HUES48 (cell line): ENCODE measurements around the gene HEATR5B.
"Not testable (repeated sequence)": the region's sequence is repeated elsewhere in the genome, so short reads cannot be mapped to it uniquely, and the experiment has no call there.

Source experiments
- H3K27ac ChIP-seq: one replicate; pipeline ENCODE4 v1.7.0; 2013; ENCODE audit warnings: low read depth, low read length, inconsistent platforms
- H3K27me3 ChIP-seq: 2 replicates; pipeline ENCODE4 v1.6.1; 2013; ENCODE audit warnings: mild to moderate bottlenecking, low read length; ENCODE audit not compliant: control insufficient read depth, insufficient read depth
- H3K36me3 ChIP-seq: 2 replicates; pipeline ENCODE4 v1.6.1; 2013; ENCODE audit warnings: low read length; ENCODE audit not compliant: control insufficient read depth, insufficient read depth
- H3K4me1 ChIP-seq: 2 replicates; pipeline ENCODE4 v1.6.1; 2013; ENCODE audit warnings: mild to moderate bottlenecking, low read length; ENCODE audit not compliant: control insufficient read depth, insufficient read depth
- H3K4me3 ChIP-seq: 2 replicates; pipeline ENCODE4 v1.5.1; 2013; ENCODE audit warnings: mild to moderate bottlenecking, low read depth, low read length
- H3K9ac ChIP-seq: 2 replicates; pipeline ENCODE4 v1.6.1; 2013; ENCODE audit warnings: mild to moderate bottlenecking, low read depth, low read length, moderate library complexity
- H3K9me3 ChIP-seq: 2 replicates; pipeline ENCODE4 v1.6.1; 2013; ENCODE audit warnings: low read length; ENCODE audit not compliant: control insufficient read depth, insufficient read depth

The HEATR5B gene

DNA sequence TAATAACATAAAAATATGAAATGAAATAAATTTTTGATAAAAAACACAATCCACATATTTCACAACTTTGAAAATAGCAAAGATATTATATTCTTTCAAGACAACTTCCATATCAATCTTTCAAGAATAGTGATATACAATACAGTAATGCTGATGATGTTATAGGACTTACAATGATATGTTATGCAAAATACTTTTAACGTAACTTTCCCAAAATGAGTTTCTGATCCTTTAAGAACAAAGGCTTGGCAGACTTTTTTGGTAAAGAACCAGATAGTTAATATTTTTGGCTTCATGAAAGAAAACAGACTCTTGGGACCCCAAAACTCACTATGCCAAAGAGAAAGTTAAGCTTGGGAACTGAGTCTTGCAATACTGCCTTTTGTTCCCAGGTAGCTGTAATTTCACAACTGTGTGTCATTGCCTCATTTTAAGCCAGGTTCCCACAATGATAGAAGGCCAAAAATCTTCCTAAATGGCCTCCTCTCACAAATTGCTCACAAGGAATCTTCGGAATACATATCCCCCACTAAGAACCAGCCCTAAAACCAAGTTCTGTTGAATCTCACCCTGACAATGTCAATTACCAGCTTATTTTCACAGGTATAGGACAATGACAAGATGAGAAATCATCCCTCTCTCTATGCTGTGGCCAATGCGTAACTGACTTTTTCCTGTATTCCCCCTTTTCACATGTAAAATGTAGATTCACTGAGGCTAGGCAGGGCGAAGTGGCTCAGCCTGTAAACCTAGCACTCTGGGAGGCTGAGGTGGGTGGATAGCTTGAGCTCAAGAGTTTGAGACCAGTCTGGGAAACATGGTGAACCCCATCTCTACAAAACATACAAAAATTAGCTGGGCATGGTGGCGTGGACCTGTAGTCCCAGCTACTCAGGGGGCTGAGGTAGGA, 63.0 kb downstream of the HEATR5B start:
- Histone ChIP-seq H3K27ac (no peak overlapping the region), H3K4me1 (peaks cover 11% of the 10 kb centered on the region), H3K9me3 (no peaks in the 10 kb centered on the region), H3K36me3 (peaks cover 20% of the 10 kb centered on the region), H3K4me3 (no peak overlapping the region), H3K27me3 (no peaks in the 10 kb centered on the region), H3K9ac (no peak overlapping the region)

- no peaks in the 10 kb centered on the region for H3K27me3 ChIP-seq
- H3K36me3 ChIP-seq, result peaks cover 20% of the 10 kb centered on the region
- H3K27ac ChIP-seq, result no peak overlapping the region
- H3K9ac ChIP-seq, result no peak overlapping the region
- no peaks in the 10 kb centered on the region for H3K9me3 ChIP-seq
- H3K4me3 ChIP-seq, result no peak overlapping the region
- H3K4me1 ChIP-seq, result peaks cover 11% of the 10 kb centered on the region
These were observed 63.8 kb downstream of the HEATR5B start for GRCh38 chr2:37020212-37020886.

DNA sequence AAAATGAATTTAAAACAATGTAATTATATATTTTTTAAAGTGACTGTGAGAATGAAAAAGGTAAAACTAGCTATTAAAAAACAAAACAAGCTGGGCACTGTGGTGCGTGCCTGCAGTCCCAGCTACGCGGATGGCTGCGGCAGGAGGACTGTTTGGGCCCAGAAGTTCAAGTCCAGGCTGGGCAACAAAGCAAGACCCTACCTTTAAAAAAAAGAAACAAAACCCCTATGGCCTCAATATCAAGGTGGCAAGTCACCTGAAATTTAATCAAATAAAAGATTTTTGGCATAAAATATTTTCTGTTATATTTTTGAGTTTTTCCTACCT, 70.9 kb downstream of the HEATR5B start:
- no peaks in the 10 kb centered on the region for H3K27me3 ChIP-seq
- H3K9me3 ChIP-seq, result no peaks in the 10 kb centered on the region
- H3K27ac ChIP-seq, result no peak overlapping the region
- H3K36me3 ChIP-seq, result peaks cover 20% of the 10 kb centered on the region
- no peak overlapping the region for H3K9ac ChIP-seq
- H3K4me1 ChIP-seq, result no peaks in the 10 kb centered on the region; the same call in 1 of the 2 replicates
- H3K4me3 ChIP-seq, result no peak overlapping the region

GRCh38 chr2:37011130-37011529, 73.0 kb downstream of the HEATR5B start:
- Histone ChIP-seq H3K27ac (peak overlapping the region; percentile 37), H3K36me3 (peaks cover 22% of the 10 kb centered on the region), H3K9ac (no peak overlapping the region), H3K4me1 (no peaks in the 10 kb centered on the region; the same call in 1 of the 2 replicates), H3K9me3 (no peaks in the 10 kb centered on the region), H3K27me3 (no peaks in the 10 kb centered on the region), H3K4me3 (no peak overlapping the region)

DNA sequence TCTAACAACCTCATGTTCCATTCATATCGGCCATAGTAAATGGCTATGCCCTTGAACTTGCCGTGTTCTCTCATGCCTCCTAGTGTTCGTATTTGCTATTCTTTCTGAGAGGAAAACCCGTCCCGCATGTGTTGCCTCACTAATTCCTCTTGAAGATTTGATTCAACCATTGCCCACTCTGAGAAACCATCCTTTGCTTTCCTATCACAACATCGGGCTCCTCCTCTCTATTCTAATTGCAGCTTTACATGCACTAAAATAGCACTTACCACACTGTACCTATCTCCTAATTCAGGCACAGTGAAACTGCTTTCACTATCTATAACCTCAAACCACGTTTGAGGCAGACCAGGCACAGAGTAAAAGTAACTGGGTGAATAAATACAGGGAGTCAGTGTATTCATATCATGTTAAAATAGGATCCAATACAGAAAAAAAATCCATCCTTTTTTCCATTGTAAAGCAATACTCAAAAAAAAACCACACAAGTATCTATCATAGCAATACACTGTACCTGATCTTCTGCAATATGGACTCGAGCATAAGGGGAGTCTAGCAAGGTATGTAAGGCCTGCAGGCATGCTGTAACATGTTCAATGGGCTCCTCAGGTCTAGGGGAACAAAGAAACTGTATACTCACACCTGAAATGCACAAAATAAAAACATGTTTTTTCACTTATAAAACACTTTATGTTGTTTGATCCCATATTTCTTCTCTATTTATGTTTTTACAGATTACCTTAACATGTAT, 78.9 kb downstream of the HEATR5B start:
- H3K9ac ChIP-seq, result no peak overlapping the region
- no peak overlapping the region for H3K4me3 ChIP-seq
- H3K36me3 ChIP-seq, result peaks cover 44% of the 10 kb centered on the region
- no peak overlapping the region for H3K27ac ChIP-seq
- no peaks in the 10 kb centered on the region for H3K4me1 ChIP-seq
- no peaks in the 10 kb centered on the region for H3K27me3 ChIP-seq
- H3K9me3 ChIP-seq, result no peaks in the 10 kb centered on the region

- H3K4me1 ChIP-seq, result no peaks in the 10 kb centered on the region
These were observed 83.1 kb downstream of the HEATR5B start for GRCh38 chr2:37000988-37001556.

DNA sequence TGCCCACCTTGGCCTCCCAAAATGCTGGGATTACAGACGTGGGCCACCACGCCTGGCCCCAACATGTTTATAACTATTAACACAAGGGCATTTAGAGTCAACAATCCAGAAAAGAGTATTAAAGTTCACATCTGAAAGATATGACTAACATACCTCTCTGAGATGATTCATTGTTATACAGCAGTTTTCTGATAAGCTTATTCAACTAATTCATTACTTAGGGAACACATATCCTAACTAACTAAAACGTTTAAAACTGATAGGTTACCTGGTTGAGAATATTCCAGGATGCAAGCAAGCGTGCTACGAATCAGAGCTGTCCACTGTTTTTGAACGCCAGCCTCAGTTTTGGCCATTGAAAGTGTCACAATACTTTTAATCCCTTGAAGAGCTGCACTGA, 83.9 kb downstream of the HEATR5B start:
- Histone ChIP-seq H3K9me3 (no peaks in the 10 kb centered on the region), H3K9ac (no peak overlapping the region), H3K36me3 (peaks cover 46% of the 10 kb centered on the region), H3K4me3 (no peak overlapping the region), H3K27ac (no peak overlapping the region), H3K4me1 (no peaks in the 10 kb centered on the region), H3K27me3 (no peaks in the 10 kb centered on the region)

More at GRCh38 chr2:37000988-37001556, 83.1 kb downstream of the HEATR5B start:
- no peaks in the 10 kb centered on the region for H3K9me3 ChIP-seq
- H3K27ac ChIP-seq, result no peak overlapping the region
- no peaks in the 10 kb centered on the region for H3K27me3 ChIP-seq
- H3K4me3 ChIP-seq, result no peak overlapping the region
- no peak overlapping the region for H3K9ac ChIP-seq
- H3K36me3 ChIP-seq, result peaks cover 46% of the 10 kb centered on the region

DNA sequence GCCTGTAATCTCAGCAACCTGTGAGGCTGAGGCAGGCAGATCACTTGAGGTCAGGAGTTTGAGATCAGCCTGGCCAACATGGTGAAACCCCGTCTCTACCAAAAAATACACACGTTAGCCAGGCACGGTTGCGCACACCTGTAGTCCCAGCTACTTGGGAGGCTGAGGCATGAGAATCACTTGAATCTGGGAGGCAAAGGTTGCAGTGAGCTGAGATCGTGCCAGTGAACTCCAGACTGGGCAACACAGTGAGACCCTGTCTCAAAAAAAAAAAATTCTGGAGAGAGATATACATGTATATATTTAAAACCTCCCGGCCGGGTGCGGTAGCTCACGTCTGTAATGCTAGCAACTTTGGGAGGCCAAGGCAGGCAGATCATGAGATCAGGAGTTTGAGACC, 84.8 kb downstream of the HEATR5B start:
- H3K27me3 ChIP-seq, H3K4me3 ChIP-seq, H3K27ac ChIP-seq, H3K9me3 ChIP-seq, H3K9ac ChIP-seq, H3K4me1 ChIP-seq: not testable (repeated sequence)
- H3K36me3 ChIP-seq, result peaks cover 46% of the 10 kb centered on the region

DNA sequence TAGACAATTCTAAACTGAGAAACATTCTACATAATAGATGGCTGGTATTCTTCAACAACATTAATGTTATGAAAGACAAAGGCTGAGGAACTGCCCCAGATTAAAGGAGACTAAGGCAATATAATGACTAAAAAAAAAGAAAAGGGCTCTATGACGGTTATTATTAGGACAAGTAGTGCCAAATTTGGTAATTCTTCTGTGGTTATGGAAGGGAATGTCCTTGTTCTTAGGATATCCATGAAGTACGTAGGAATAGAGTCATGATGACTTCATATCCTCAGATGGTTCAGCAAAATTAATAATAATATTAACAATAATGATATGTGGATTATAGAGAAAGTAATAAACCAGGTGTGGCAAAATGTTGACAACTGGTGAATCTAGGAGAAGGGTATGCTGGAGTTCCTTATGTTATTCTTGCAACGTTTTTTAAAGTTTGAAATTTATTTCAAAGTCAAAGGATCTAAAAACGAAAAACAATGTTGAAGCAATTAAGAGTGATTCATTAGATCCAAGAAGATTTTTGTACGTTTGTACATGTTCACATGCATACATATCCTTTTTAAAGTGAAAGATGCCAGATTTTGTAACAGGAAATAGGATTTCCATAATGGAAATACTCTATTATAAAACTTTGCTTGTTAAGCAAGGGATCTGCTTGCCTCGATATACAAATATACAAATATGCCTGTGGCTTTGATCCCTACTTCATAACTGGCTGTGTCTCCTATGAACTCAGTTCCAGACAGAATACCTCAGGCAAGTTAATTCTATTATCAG, 90.1 kb downstream of the HEATR5B start:
- Histone ChIP-seq H3K36me3 (peaks cover 4% of the 10 kb centered on the region; the same call in 1 of the 2 replicates), H3K27me3 (no peaks in the 10 kb centered on the region), H3K9me3 (no peaks in the 10 kb centered on the region), H3K4me3 (no peak overlapping the region), H3K4me1 (no peaks in the 10 kb centered on the region), H3K9ac (no peak overlapping the region), H3K27ac (no peak overlapping the region)

DNA sequence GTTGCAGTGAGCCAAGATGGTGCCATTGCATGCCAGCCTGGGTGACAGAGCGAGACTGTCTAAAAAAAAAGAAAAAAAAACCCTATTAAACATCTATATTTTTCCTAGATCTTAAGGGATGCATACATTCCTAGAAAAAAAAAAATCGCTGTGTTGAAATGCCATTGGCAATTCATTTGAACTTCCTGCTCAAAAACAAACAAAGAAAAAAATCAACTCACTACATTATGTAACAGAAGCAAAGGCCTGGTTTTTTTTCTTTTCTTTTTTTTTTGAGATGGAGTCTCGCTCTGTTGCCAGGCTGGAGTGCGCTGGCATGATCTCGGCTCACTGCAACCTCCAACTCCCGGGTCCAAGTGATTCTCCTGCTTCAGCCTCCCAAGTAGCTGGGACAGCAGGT, 96.2 kb downstream of the HEATR5B start:
- no peak overlapping the region for H3K4me3 ChIP-seq
- no peaks in the 10 kb centered on the region for H3K27me3 ChIP-seq
- H3K9ac ChIP-seq, result no peak overlapping the region
- H3K36me3 ChIP-seq, result 0 out of 2 replicates have a peak, but pooled peaks cover 4% of the 10 kb centered on the region
- H3K27ac ChIP-seq, result no peak overlapping the region
- no peaks in the 10 kb centered on the region for H3K4me1 ChIP-seq
- H3K9me3 ChIP-seq, result no peaks in the 10 kb centered on the region
